A549 (cell line): ENCODE measurements around the gene COPS7A. TPM values are rescaled to one million over a fixed set of nuclear protein-coding genes. Genes with fewer than 3 reads are reported as not detected.

Source experiments
- ATAC-seq, 2 experiments: fragments of 200-7000 bp in 1 of 2; fragments of >200 bp in 1 of 2; cut with Nextera tagmentation in 1 of 2; cut with Tn5 transposase in 1 of 2; 3 replicates each; pipeline versions ENCODE4 v1.8.0 to v1.9.1; 2018 to 2020; ENCODE audit warnings: mild to moderate bottlenecking in 1 of 2, moderate library complexity in 1 of 2
- CTCF ChIA-PET: fragments of 300-600 bp; sonication (Branson Sonifier 250); formaldehyde crosslinking; extraction: SDS; loops from one replicate; lab custom pipeline; 2021; ENCODE audit warnings: antibody characterized with exemption, inconsistent platforms; lab: Yijun Ruan, JAX
- POLR2A ChIA-PET: fragments of 350-600 bp; formaldehyde crosslinking; extraction: SDS; loops from one replicate; lab custom pipeline; 2021; ENCODE audit warnings: antibody characterized with exemption, inconsistent platforms; lab: Yijun Ruan, JAX
- DNase-seq, 2 experiments: peaks; one replicate each; pipeline versions ENCODE4 v3.0.0 to v3.0.0-alpha.2; 2011 to 2016; ENCODE audit warnings: low read depth in 1 of 2, low spot score in 1 of 2
- FAIRE-seq: peaks from 2 replicates; lab custom pipeline; 2011; peaks lifted over from hg19 to GRCh38; lab: Jason Lieb, UNC
- H3K27ac ChIP-seq, 2 experiments: fragments of >200 bp; sonication (Bioruptor Twin); formaldehyde crosslinking; 3 replicates each; pipeline ENCODE4 v1.5.1; 2016 to 2017
- H3K4me1 ChIP-seq: fragments of >200 bp; sonication (Bioruptor Twin); formaldehyde crosslinking; 3 replicates; pipeline ENCODE4 v1.6.1; 2016
- H3K4me2 ChIP-seq: fragments of >200 bp; sonication (Bioruptor Twin); formaldehyde crosslinking; 3 replicates; pipeline ENCODE4 v1.6.1; 2016
- H3K4me3 ChIP-seq: fragments of >200 bp; sonication (Bioruptor Twin); formaldehyde crosslinking; 3 replicates; pipeline ENCODE4 v1.5.1; 2016
- H3K9me3 ChIP-seq: fragments of >200 bp; sonication (Bioruptor Twin); formaldehyde crosslinking; 3 replicates; pipeline ENCODE4 v1.6.1; 2016
- BHLHE40 ChIP-seq: IDR thresholded peaks from 2 replicates; pipeline ENCODE4 v1.6.1; 2012; ENCODE audit warnings: low read depth, low read length, inconsistent platforms
- CBX2 ChIP-seq: fragments of 200-600 bp; sonication (generic); IDR thresholded peaks from 2 replicates; pipeline ENCODE4 v1.6.1; 2016; ENCODE audit warnings: low read depth, mild to moderate bottlenecking, borderline replicate concordance
- CBX8 ChIP-seq: fragments of 200-600 bp; sonication (generic); IDR thresholded peaks from 2 replicates; pipeline ENCODE4 v1.6.1; 2016
- CEBPB ChIP-seq, 2 experiments: fragments of >200 bp in 1 of 2; sonication (Bioruptor Twin) in 1 of 2; formaldehyde crosslinking in 1 of 2; IDR thresholded peaks; 2 replicates each; pipeline ENCODE4 v1.6.1; 2012 to 2016
- CHD2 ChIP-seq: fragments of 150-350 bp; IDR thresholded peaks from 2 replicates; pipeline ENCODE4 v1.6.1; 2014; ENCODE audit warnings: low read length; ENCODE audit not compliant: partially characterized antibody
- EP300 ChIP-seq, 2 experiments: fragments of >200 bp; sonication (Bioruptor Twin); formaldehyde crosslinking; IDR thresholded peaks; 2 replicates in 1 of 2; 3 replicates in 1 of 2; pipeline ENCODE4 v1.6.1; 2016 to 2017
- ESRRA ChIP-seq: fragments of 150-350 bp; IDR thresholded peaks from 2 replicates; pipeline ENCODE4 v1.6.1; 2014; ENCODE audit warnings: mild to moderate bottlenecking, low read length, borderline replicate concordance
- FOSL2 ChIP-seq, 2 experiments: fragments of 450-650 bp in 1 of 2; fragments of >200 bp in 1 of 2; sonication (Bioruptor Twin) in 1 of 2; formaldehyde crosslinking; IDR thresholded peaks; 2 replicates each; pipeline versions ENCODE4 v1.5.0 to v1.6.1; 2016 to 2020; ENCODE audit warnings: mild to moderate bottlenecking in 1 of 2, moderate library complexity in 1 of 2
- KDM1A ChIP-seq: fragments of 200-600 bp; sonication (generic); IDR thresholded peaks from 2 replicates; pipeline ENCODE4 v1.6.1; 2016; ENCODE audit warnings: low read depth, mild to moderate bottlenecking
- MAFK ChIP-seq: fragments of 450-650 bp; IDR thresholded peaks from 2 replicates; pipeline ENCODE4 v1.6.1; 2014; ENCODE audit not compliant: partially characterized antibody
- MAZ ChIP-seq: fragments of 150-350 bp; IDR thresholded peaks from 2 replicates; pipeline ENCODE4 v1.6.1; 2014; ENCODE audit warnings: antibody characterized with exemption, low read depth, low read length, borderline replicate concordance
- NPAS2 ChIP-seq: fragments of 250-450 bp; sonication (Bioruptor Pico); IDR thresholded peaks from 2 replicates; pipeline ENCODE4 v1.8.0; 2022; ENCODE audit warnings: mild to moderate bottlenecking, moderate library complexity, borderline replicate concordance
- NR3C1 ChIP-seq: fragments of >200 bp; sonication (Bioruptor Twin); formaldehyde crosslinking; IDR thresholded peaks from 3 replicates; pipeline ENCODE4 v1.6.1; 2017
- PHF8 ChIP-seq: fragments of 200-600 bp; sonication (generic); IDR thresholded peaks from 2 replicates; pipeline ENCODE4 v1.6.1; 2016; ENCODE audit warnings: low read depth, mild to moderate bottlenecking, antibody characterized with exemption, moderate library complexity, borderline replicate concordance
- POLR2A ChIP-seq: IDR thresholded peaks from 2 replicates; pipeline ENCODE4 v1.6.1; 2012; ENCODE audit warnings: mild to moderate bottlenecking, low read length
- RAD21 ChIP-seq, 2 experiments: fragments of >200 bp in 1 of 2; sonication (Bioruptor Twin) in 1 of 2; formaldehyde crosslinking in 1 of 2; IDR thresholded peaks in 1 of 2; conservative IDR thresholded peaks in 1 of 2; 2 replicates in 1 of 2; 3 replicates in 1 of 2; pipeline ENCODE4 v1.6.1; 2012 to 2018; ENCODE audit warnings: inconsistent platforms in 1 of 2
- RARB ChIP-seq: fragments of 250-450 bp; sonication (Bioruptor Pico); IDR thresholded peaks from 2 replicates; pipeline ENCODE4 v1.8.0; 2021; ENCODE audit warnings: mild to moderate bottlenecking, moderate library complexity
- RNF2 ChIP-seq: fragments of 200-600 bp; sonication (generic); IDR thresholded peaks from 2 replicates; pipeline ENCODE4 v1.6.1; 2016; ENCODE audit warnings: low read depth, mild to moderate bottlenecking, antibody characterized with exemption, moderate library complexity, borderline replicate concordance
- SMC3 ChIP-seq: fragments of >200 bp; sonication (Bioruptor Twin); formaldehyde crosslinking; IDR thresholded peaks from 3 replicates; pipeline ENCODE4 v1.6.1; 2018; ENCODE audit warnings: inconsistent platforms
- TFCP2L1 ChIP-seq: fragments of 250-450 bp; sonication (Bioruptor Pico); IDR thresholded peaks from 2 replicates; pipeline ENCODE4 v1.5.0; 2021; ENCODE audit warnings: mild to moderate bottlenecking
- ZFP36 ChIP-seq: fragments of 450-650 bp; IDR thresholded peaks from 2 replicates; pipeline ENCODE4 v1.6.1; 2014; ENCODE audit warnings: borderline replicate concordance; ENCODE audit not compliant: partially characterized antibody
- WGBS: methylation state at CpG from one replicate; pipeline ENCODE4 v1.1.6; 2017; ENCODE audit errors: missing lambda C conversion rate; 5-methylcytosine and 5-hydroxymethylcytosine counted together
- polyA plus RNA-seq, 4 experiments: library from polyadenylated mRNA; depleted of rRNA in 3 of 4; stranded (reverse); fragments of >200 nt; fragmentation: RNase III in 1 of 4; extraction: RNeasy Plus Mini Kit Qiagen cat#74134 plus additional on column Dnase treatment in 1 of 4; gene quantifications; 2 replicates in 3 of 4; 3 replicates in 1 of 4; pipeline ENCODE4 v1.2.3, GENCODE V29; 2011 to 2017
- TF ChIP-seq, protein P1 (sequence below): IDR thresholded peaks from 2 replicates; pipeline ENCODE4 v1.6.1; 2012
- TF ChIP-seq, protein P2 (sequence below): IDR thresholded peaks from 2 replicates; pipeline ENCODE4 v1.6.1; 2012; ENCODE audit warnings: low read depth, borderline replicate concordance
- TF ChIP-seq, protein P3 (sequence below): fragments of 450-650 bp; IDR thresholded peaks from 2 replicates; pipeline ENCODE4 v1.6.1; 2014; ENCODE audit warnings: antibody characterized with exemption
- TF ChIP-seq, protein P4 (sequence below): fragments of 250-450 bp; sonication (Bioruptor Pico); IDR thresholded peaks from 2 replicates; pipeline ENCODE4 v1.5.0; 2020; ENCODE audit warnings: low read depth, mild to moderate bottlenecking, moderate library complexity

The COPS7A gene
- polyA plus RNA-seq, 2 of the 4 experiments (the other 2 are of a cell fraction), result 46.9 to 78.8 TPM

DNA sequence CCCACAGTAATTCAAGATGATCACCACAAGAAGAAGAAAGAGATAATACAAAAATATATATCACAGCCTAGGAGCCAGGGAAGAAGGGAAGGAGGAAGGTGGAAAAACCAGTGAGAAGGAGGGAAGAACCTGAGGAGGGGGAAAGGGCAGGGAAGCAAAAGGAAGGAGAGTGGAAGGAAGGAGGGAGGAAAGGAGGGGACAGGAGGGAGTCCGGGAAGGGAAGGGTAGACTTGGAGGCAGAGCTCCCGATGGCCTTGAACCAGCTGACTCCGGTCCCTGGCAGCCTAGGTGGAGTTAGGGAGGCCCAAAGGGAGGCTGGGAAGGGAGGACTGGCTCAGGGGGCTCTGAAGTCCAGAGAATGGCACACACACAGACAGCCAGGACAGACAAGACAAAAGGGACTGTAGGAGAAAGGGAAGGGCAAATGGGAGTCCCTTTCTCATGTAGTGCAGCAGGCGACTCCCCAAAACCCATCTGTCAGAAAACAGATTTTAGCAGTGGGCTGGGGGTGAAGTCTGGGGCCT is 30.0 kb upstream of the COPS7A start:
- no peak overlapping the region for H3K27ac ChIP-seq
- no peak overlapping the region for H3K4me3 ChIP-seq
- FAIRE-seq, result no peak
- TF ChIP-seq POLR2A, result no peak
- TF ChIP-seq PHF8, result no peak
- no peak for TF ChIP-seq CHD2
- TF ChIP-seq SMC3, result no peak
- TF ChIP-seq EP300 (IDR thresholded peaks at IDR 0.05), result no peak
- TF ChIP-seq TFCP2L1 (CRISPR knock-in tag), result no peak
- TF ChIP-seq BHLHE40, result no peak
- TF ChIP-seq, protein P1, sequence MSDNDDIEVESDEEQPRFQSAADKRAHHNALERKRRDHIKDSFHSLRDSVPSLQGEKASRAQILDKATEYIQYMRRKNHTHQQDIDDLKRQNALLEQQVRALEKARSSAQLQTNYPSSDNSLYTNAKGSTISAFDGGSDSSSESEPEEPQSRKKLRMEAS, result no peak
- no peak for TF ChIP-seq CEBPB (IDR thresholded peaks at IDR 0.05)
- no peak for TF ChIP-seq CBX8
- no peak for TF ChIP-seq KDM1A
- TF ChIP-seq MAFK, result no peak
- TF ChIP-seq FOSL2 (IDR thresholded peaks at IDR 0.05), result no peak
- TF ChIP-seq FOSL2 (CRISPR knock-in tag; IDR thresholded peaks at IDR 0.05), result no peak
- TF ChIP-seq RARB (CRISPR knock-in tag), result no peak
- TF ChIP-seq, protein P2, sequence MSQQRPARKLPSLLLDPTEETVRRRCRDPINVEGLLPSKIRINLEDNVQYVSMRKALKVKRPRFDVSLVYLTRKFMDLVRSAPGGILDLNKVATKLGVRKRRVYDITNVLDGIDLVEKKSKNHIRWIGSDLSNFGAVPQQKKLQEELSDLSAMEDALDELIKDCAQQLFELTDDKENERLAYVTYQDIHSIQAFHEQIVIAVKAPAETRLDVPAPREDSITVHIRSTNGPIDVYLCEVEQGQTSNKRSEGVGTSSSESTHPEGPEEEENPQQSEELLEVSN, result no peak
- TF ChIP-seq, protein P3, sequence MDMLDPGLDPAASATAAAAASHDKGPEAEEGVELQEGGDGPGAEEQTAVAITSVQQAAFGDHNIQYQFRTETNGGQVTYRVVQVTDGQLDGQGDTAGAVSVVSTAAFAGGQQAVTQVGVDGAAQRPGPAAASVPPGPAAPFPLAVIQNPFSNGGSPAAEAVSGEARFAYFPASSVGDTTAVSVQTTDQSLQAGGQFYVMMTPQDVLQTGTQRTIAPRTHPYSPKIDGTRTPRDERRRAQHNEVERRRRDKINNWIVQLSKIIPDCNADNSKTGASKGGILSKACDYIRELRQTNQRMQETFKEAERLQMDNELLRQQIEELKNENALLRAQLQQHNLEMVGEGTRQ, result no peak
- TF ChIP-seq RAD21 (conservative IDR thresholded peaks at IDR 0.05 in 1 of 2, IDR thresholded peaks at IDR 0.05 in 1 of 2), result no peak
- TF ChIP-seq, protein P4, sequence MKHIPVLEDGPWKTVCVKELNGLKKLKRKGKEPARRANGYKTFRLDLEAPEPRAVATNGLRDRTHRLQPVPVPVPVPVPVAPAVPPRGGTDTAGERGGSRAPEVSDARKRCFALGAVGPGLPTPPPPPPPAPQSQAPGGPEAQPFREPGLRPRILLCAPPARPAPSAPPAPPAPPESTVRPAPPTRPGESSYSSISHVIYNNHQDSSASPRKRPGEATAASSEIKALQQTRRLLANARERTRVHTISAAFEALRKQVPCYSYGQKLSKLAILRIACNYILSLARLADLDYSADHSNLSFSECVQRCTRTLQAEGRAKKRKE (CRISPR knock-in tag), result no peak
- H3K4me2 ChIP-seq, result no peak overlapping the region
- ATAC-seq, result no peak
- 69% methylated on average over 4 of the region's 4 CpGs for WGBS
- ChIA-PET CTCF (interaction anchor here (0.7 to 3.3 kb wide), 5 partner anchors 10 to 76 kb away, joined by 3 to 9 read pairs (median 3); partner anchors contain the start of gene PTMS), POLR2A (interaction anchor here (1.1 kb wide), 1 partner anchor 9 kb away, joined by 3 read pairs; no protein-coding TSS in a partner anchor)
- peaks cover 6% of the 10 kb centered on the region; the same call in 1 of the 3 replicates for H3K4me1 ChIP-seq
- no peaks in the 10 kb centered on the region for H3K9me3 ChIP-seq
- DNase-seq, result no peak

DNA sequence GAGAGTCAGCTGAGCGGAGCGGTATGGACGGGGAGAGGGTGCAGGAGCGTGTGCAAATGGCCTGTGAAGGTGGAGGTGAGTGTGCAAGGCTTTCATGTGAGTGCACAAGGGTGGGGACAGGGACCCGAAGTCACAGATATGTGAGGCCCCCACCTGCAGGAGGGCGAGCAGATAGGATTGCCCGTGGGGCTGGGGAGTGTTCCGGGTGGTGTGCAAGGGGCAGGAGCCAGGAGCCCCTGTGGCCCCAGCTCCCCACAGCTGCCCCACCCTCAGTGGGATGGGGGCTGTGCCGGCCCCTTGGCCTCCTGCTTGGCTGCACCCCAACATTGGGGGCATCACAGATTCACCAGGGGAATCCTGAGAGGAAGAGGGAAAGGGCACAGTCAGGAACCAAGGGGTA is 29.1 kb upstream of the COPS7A start:
- DNase-seq (no peak), ATAC-seq (no peak), FAIRE-seq (no peak)
- POLR2A ChIA-PET, result interaction anchor here (1.1 kb wide), 1 partner anchor 10 kb away, joined by 3 read pairs; no protein-coding TSS in a partner anchor
- no peak overlapping the region for H3K27ac ChIP-seq
- CTCF ChIA-PET, result interaction anchor here (0.7 to 3.3 kb wide), 5 partner anchors 10 to 76 kb away, joined by 3 to 9 read pairs (median 3); no protein-coding TSS in a partner anchor
- peaks cover 7% of the 10 kb centered on the region; the same call in 1 of the 3 replicates for H3K4me1 ChIP-seq
- TF ChIP-seq FOSL2 (IDR thresholded peaks at IDR 0.05), result no peak
- no peak for TF ChIP-seq FOSL2 (CRISPR knock-in tag; IDR thresholded peaks at IDR 0.05)
- no peak for TF ChIP-seq CBX2
- no peak for TF ChIP-seq RARB (CRISPR knock-in tag)
- H3K4me2 ChIP-seq, result no peak overlapping the region
- no peak overlapping the region for H3K4me3 ChIP-seq
- H3K9me3 ChIP-seq, result no peaks in the 10 kb centered on the region
- 68% methylated on average over 9 of the region's 9 CpGs for WGBS

DNA sequence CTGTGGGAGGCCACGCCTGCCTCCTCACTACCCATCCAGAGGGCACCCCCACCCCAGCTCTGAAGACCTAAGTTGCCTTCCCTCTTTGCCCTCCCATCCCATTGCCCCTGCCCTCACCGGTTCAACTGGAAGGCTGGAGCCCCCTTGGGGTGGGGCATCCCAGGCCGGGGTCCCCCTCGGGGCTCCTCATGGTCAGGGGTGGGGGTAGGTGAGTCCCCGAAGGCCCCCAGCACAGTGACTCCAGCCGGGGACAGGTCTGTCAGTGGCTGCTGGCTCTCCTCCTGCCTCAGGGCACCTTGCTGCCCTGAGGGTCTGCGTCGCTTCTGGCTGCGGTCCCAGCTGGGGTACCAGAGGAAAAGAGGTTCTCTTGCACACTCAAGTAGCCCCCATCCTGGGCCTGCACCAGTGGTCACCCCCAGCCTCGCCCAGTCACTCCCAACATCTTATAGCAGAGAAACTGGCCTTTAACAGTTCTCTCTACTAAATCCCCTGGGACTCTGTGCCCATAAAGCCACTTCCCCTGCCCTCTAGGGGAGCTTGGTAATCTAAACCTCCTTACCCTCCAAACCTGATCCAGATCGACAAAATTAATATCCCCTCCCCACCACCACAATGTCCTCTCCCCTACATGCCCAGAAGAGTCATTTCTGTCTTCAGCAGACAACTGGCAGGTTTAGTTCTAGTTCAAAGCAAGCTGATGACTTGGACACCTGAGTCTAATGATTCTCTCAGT is 28.4 kb upstream of the COPS7A start:
- H3K4me3 ChIP-seq, result no peak overlapping the region
- FAIRE-seq (no peak), DNase-seq (no peak), ATAC-seq (no peak)
- H3K4me1 ChIP-seq, result peaks cover 8% of the 10 kb centered on the region; the same call in 1 of the 3 replicates
- ChIA-PET CTCF (interaction anchor here (0.9 to 2.1 kb wide), 10 partner anchors 11 to 125 kb away, joined by 3 to 9 read pairs (median 4); no protein-coding TSS in a partner anchor), POLR2A (no interaction called here)
- 47% methylated on average over 8 of the region's 11 CpGs for WGBS
- no peak overlapping the region for H3K4me2 ChIP-seq
- H3K27ac ChIP-seq, result no peak overlapping the region
- H3K9me3 ChIP-seq, result no peaks in the 10 kb centered on the region
- no peak for TF ChIP-seq ESRRA
- TF ChIP-seq, protein P4 (CRISPR knock-in tag), result no peak
- no peak for TF ChIP-seq NPAS2 (CRISPR knock-in tag)
- TF ChIP-seq, protein P3, result no peak
- TF ChIP-seq ZFP36, result no peak
- no peak for TF ChIP-seq PHF8
- TF ChIP-seq TFCP2L1 (CRISPR knock-in tag), result no peak
- TF ChIP-seq NR3C1, result no peak
- no peak for TF ChIP-seq KDM1A
- TF ChIP-seq CEBPB (IDR thresholded peaks at IDR 0.05), result no peak
- TF ChIP-seq RNF2, result no peak
- TF ChIP-seq MAZ, result no peak
